SK-N-SH treated with all-trans-retinoic acid at 6 μM for 48 hours (cell line): ENCODE data around the gene IL17RD.

Experiments used
- CSRNP3 ChIP-seq: fragments of 250-450 bp; sonication (Bioruptor Pico); IDR thresholded peaks from 2 replicates; pipeline ENCODE4 v1.5.1; 2021; ENCODE audit warnings: mild to moderate bottlenecking, moderate library complexity
- ESRRG ChIP-seq: fragments of 250-450 bp; sonication (Bioruptor Pico); IDR thresholded peaks from 2 replicates; pipeline ENCODE4 v1.6.1; 2021; ENCODE audit warnings: mild to moderate bottlenecking
- GLIS3 ChIP-seq: fragments of 250-450 bp; sonication (Bioruptor Pico); IDR thresholded peaks from 2 replicates; pipeline ENCODE4 v1.5.0; 2020; ENCODE audit warnings: mild to moderate bottlenecking, moderate library complexity
- OSR1 ChIP-seq: fragments of 250-450 bp; sonication (Bioruptor Pico); IDR thresholded peaks from 2 replicates; pipeline ENCODE4 v1.8.0; 2022; ENCODE audit warnings: moderate library complexity, mild to moderate bottlenecking, inconsistent platforms
- POU6F1 ChIP-seq: fragments of 250-450 bp; sonication (Bioruptor Pico); IDR thresholded peaks from 2 replicates; pipeline ENCODE4 v1.8.0; 2021; ENCODE audit warnings: low read depth, mild to moderate bottlenecking, moderate library complexity, borderline replicate concordance
- RARB ChIP-seq: fragments of 250-450 bp; sonication (Bioruptor Pico); IDR thresholded peaks from 2 replicates; pipeline ENCODE4 v1.8.0; 2021; ENCODE audit warnings: mild to moderate bottlenecking, moderate library complexity
- SNAI2 ChIP-seq: fragments of 250-450 bp; sonication (Bioruptor Pico); IDR thresholded peaks from 2 replicates; pipeline ENCODE4 v1.5.0; 2020; ENCODE audit warnings: mild to moderate bottlenecking, moderate library complexity
- ZFP3 ChIP-seq: fragments of 250-450 bp; sonication (Bioruptor Pico); IDR thresholded peaks from 2 replicates; pipeline ENCODE4 v1.5.0; 2020; ENCODE audit warnings: mild to moderate bottlenecking, moderate library complexity
- ZNF70 ChIP-seq: fragments of 450-650 bp; formaldehyde crosslinking; IDR thresholded peaks from 2 replicates; pipeline ENCODE4 v1.5.0; 2020; ENCODE audit warnings: mild to moderate bottlenecking, moderate library complexity

- TF ChIP-seq SNAI2 (no peak), ESRRG (CRISPR knock-in tag) (no peak), OSR1 (no peak), RARB (CRISPR knock-in tag) (no peak), ZFP3 (CRISPR knock-in tag) (no peak), ZNF70 (CRISPR knock-in tag) (no peak), POU6F1 (CRISPR knock-in tag) (no peak), GLIS3 (CRISPR knock-in tag) (no peak), CSRNP3 (CRISPR knock-in tag) (no peak)
Measured at GRCh38 chr3:57151749-57152148, 13.4 kb downstream of the IL17RD start.
